PC-3 (cell line): ENCODE results near the gene RBMXL2.

Source experiments
- CTCF ChIP-seq: fragments of 300-600 bp; sonication (generic); conservative IDR thresholded peaks from 2 replicates; pipeline ENCODE4 v1.5.1; 2017; ENCODE audit warnings: antibody characterized with exemption, low read depth, mild to moderate bottlenecking, low read length
- EZH2 ChIP-seq: fragments of 300-600 bp; sonication (generic); IDR thresholded peaks from one replicate; pipeline ENCODE4 v1.6.1; 2017; ENCODE audit warnings: antibody characterized with exemption, mild to moderate bottlenecking, low read length; ENCODE audit not compliant: unreplicated experiment

GRCh38 chr11:7056828-7057513, 31.8 kb upstream of the RBMXL2 start:
- no peak for TF ChIP-seq CTCF
- no peak for TF ChIP-seq EZH2
